Panc1 (cell line): Measurements from ENCODE around the gene TFF3. TPM values are rescaled to one million over a fixed set of nuclear protein-coding genes. Genes with fewer than 3 reads are reported as not detected.

Source experiments
- ATAC-seq: fragments of 200-7000 bp; cut with Tn5 transposase; 2 replicates; pipeline ENCODE4 v1.9.1; 2020; ENCODE audit warnings: mild to moderate bottlenecking, moderate library complexity
- BruUV-seq: library from RNA; stranded (reverse); fragments of 400-500 nt; replicated peaks from 2 replicates; lab custom pipeline; 2021; lab: Mats Ljungman, UMichigan
- CTCF ChIA-PET: fragments of 300-600 bp; sonication (Branson Sonifier 250); formaldehyde crosslinking; loops from one replicate; lab custom pipeline; 2022; ENCODE audit warnings: antibody characterized with exemption; lab: Charles Lee
- POLR2A ChIA-PET: fragments of 300-600 bp; sonication (Branson Sonifier 250); formaldehyde crosslinking; loops from one replicate; lab custom pipeline; 2022; ENCODE audit warnings: antibody characterized with exemption; lab: Charles Lee
- DNase-seq: peaks from one replicate; pipeline ENCODE4 v3.0.0-alpha.2; 2010; ENCODE audit warnings: low read depth, low spot score
- H3K27ac ChIP-seq: 2 replicates; pipeline ENCODE4 v1.5.1; 2011; ENCODE audit warnings: mild to moderate bottlenecking, low read length, inconsistent platforms
- H3K27me3 ChIP-seq: fragments of 200-500 bp; sonication (Bioruptor generic); 2 replicates; pipeline ENCODE4 v1.6.0; 2014; ENCODE audit warnings: low read length, inconsistent platforms; ENCODE audit not compliant: control insufficient read depth, insufficient read depth
- H3K36me3 ChIP-seq: fragments of 200-500 bp; sonication (Bioruptor generic); 2 replicates; pipeline ENCODE4 v1.5.1; 2014; ENCODE audit warnings: inconsistent platforms, mild to moderate bottlenecking, low read length, moderate library complexity; ENCODE audit not compliant: control insufficient read depth, insufficient read depth
- H3K4me1 ChIP-seq: 2 replicates; pipeline ENCODE4 v1.5.1; 2011; ENCODE audit warnings: inconsistent platforms, mild to moderate bottlenecking, low read length, moderate library complexity; ENCODE audit not compliant: control insufficient read depth, insufficient read depth
- H3K4me3 ChIP-seq, 2 experiments: 2 replicates each; pipeline ENCODE4 v1.5.1; 2011 to 2012; ENCODE audit warnings: low read depth in 2 of 2, low read length in 2 of 2, mild to moderate bottlenecking in 2 of 2, inconsistent platforms in 1 of 2, moderate library complexity in 1 of 2
- H3K9me3 ChIP-seq: fragments of 200-500 bp; sonication (Bioruptor generic); 2 replicates; pipeline ENCODE4 v1.5.1; 2014; ENCODE audit warnings: low read depth, mild to moderate bottlenecking, inconsistent platforms, low read length, moderate library complexity; ENCODE audit not compliant: control insufficient read depth, insufficient read depth
- POLR2AphosphoS5 ChIP-seq: IDR thresholded peaks from 2 replicates; pipeline ENCODE4 v1.6.1; 2012; ENCODE audit warnings: mild to moderate bottlenecking, low read depth, low read length, moderate library complexity
- SIN3A ChIP-seq: IDR thresholded peaks from 2 replicates; pipeline ENCODE4 v1.6.1; 2012; ENCODE audit warnings: low read depth, mild to moderate bottlenecking, low read length, moderate library complexity, borderline replicate concordance; ENCODE audit not compliant: insufficient read depth
- TCF7L2 ChIP-seq: IDR thresholded peaks from 2 replicates; pipeline ENCODE4 v1.6.1; 2011; ENCODE audit warnings: mild to moderate bottlenecking, low read depth, low read length, inconsistent platforms
- in situ Hi-C: cut with HindIII; loops from 2 replicates; pipeline ENCODE4 v1.10.0; 2016; ENCODE audit warnings: low sequenced_read_pairs, low pct_unique_long_range_greater_than_20kb
- intact Hi-C: fragments of 100-400 bp; cut with micrococcal nuclease; formaldehyde crosslinking; loops from one replicate; pipeline ENCODE4 v1.10.0; 2022; ENCODE audit not compliant: unreplicated experiment
- total RNA-seq: library from RNA; stranded (reverse); gene quantifications from one replicate; pipeline ENCODE4 v1.2.1, GENCODE V29; 2021; ENCODE audit not compliant: unreplicated experiment
- TF ChIP-seq, protein P1 (sequence below): fragments of 450-650 bp; IDR thresholded peaks from 2 replicates; pipeline ENCODE4 v1.5.1; 2017; ENCODE audit warnings: mild to moderate bottlenecking
- TF ChIP-seq, protein P2 (sequence below), 2 experiments: IDR thresholded peaks; 2 replicates each; pipeline ENCODE4 v1.6.1; 2011 to 2012; ENCODE audit warnings: low read depth in 2 of 2, control low read depth in 1 of 2, low read length in 1 of 2, mild to moderate bottlenecking in 1 of 2, moderate library complexity in 1 of 2; ENCODE audit not compliant: insufficient read depth in 1 of 2

The TFF3 gene
- total RNA-seq, 1 experiment from 2014 or later: 8.9 TPM

DNA sequence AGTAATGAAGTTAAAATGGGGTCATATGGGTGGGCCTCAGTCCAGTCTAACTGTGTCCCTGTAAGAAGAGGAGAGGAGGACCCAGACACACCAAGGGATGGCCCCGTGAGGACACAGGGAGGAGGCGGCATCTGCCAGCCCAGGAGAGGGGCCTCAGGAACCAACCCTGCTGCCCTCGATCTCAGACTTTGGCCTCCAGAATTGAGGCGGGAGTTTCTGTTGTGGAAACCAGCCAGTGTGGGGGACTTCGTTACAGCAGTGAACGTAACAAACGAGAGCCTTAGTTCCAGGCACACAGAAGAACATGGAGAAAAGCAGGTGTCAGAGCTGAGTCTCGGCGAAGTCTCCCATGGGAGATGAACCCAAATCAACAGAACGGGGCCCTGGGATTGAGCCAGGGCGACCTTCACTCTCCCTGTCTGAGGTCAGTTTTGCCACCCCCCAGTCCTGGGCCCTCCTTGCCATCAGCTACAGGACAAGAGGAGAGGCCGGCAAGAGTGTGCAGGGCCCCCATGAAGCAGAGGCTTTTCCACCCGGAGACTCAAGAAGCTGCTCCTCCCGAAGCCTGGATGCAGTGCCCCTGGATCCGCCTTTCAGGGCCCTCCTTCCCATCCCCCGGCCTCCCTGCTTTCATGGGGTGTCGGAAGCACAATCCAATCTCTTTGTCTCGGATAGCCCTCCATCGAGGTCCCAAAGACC, 36.6 kb downstream of the TFF3 start:
- ChIA-PET CTCF (no interaction called here), POLR2A (interaction anchor here (0.5 kb wide), 1 partner anchor 114 kb away, joined by 4 read pairs; no protein-coding TSS in a partner anchor)
- Histone ChIP-seq H3K4me3 (no peak overlapping the region), H3K4me1 (peaks cover 7% of the 10 kb centered on the region), H3K36me3 (no peaks in the 10 kb centered on the region), H3K9me3 (no peaks in the 10 kb centered on the region), H3K27ac (no peak overlapping the region), H3K27me3 (no peaks in the 10 kb centered on the region)
- in situ Hi-C loops (no loop called here), intact Hi-C loops (no loop called here)
- no TSS peak for BruUV-seq
- DNase-seq (no peak), ATAC-seq (no peak)
- TF ChIP-seq TCF7L2 (no peak), POLR2AphosphoS5 (no peak)
- TF ChIP-seq, protein P1, sequence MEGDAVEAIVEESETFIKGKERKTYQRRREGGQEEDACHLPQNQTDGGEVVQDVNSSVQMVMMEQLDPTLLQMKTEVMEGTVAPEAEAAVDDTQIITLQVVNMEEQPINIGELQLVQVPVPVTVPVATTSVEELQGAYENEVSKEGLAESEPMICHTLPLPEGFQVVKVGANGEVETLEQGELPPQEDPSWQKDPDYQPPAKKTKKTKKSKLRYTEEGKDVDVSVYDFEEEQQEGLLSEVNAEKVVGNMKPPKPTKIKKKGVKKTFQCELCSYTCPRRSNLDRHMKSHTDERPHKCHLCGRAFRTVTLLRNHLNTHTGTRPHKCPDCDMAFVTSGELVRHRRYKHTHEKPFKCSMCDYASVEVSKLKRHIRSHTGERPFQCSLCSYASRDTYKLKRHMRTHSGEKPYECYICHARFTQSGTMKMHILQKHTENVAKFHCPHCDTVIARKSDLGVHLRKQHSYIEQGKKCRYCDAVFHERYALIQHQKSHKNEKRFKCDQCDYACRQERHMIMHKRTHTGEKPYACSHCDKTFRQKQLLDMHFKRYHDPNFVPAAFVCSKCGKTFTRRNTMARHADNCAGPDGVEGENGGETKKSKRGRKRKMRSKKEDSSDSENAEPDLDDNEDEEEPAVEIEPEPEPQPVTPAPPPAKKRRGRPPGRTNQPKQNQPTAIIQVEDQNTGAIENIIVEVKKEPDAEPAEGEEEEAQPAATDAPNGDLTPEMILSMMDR: no peak
- TF ChIP-seq, protein P2, sequence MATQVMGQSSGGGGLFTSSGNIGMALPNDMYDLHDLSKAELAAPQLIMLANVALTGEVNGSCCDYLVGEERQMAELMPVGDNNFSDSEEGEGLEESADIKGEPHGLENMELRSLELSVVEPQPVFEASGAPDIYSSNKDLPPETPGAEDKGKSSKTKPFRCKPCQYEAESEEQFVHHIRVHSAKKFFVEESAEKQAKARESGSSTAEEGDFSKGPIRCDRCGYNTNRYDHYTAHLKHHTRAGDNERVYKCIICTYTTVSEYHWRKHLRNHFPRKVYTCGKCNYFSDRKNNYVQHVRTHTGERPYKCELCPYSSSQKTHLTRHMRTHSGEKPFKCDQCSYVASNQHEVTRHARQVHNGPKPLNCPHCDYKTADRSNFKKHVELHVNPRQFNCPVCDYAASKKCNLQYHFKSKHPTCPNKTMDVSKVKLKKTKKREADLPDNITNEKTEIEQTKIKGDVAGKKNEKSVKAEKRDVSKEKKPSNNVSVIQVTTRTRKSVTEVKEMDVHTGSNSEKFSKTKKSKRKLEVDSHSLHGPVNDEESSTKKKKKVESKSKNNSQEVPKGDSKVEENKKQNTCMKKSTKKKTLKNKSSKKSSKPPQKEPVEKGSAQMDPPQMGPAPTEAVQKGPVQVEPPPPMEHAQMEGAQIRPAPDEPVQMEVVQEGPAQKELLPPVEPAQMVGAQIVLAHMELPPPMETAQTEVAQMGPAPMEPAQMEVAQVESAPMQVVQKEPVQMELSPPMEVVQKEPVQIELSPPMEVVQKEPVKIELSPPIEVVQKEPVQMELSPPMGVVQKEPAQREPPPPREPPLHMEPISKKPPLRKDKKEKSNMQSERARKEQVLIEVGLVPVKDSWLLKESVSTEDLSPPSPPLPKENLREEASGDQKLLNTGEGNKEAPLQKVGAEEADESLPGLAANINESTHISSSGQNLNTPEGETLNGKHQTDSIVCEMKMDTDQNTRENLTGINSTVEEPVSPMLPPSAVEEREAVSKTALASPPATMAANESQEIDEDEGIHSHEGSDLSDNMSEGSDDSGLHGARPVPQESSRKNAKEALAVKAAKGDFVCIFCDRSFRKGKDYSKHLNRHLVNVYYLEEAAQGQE (IDR thresholded peaks at IDR 0.05; ENCODE audit: insufficient read depth in 1 of 2, low read depth in 2 of 2, low read length in 1 of 2): no peak

DNA sequence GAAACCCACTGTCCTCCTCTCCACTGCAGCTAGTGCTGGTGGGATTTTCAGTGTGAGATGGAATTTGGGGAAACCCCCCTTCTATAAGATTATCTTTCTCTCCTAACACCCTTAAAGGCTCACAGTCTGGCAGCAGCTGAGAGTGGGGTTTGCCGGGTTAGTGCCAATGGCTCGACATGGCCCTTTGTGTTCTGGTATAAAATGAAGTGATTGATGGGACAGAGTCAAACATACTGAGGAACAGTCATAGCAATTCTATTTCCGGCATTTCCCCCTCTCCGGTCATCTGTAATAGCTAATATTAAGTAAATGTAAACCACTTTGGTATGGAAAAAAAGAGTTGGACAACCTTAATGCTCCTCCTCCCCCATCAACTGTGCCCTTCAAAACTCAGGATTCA, 37.6 kb downstream of the TFF3 start:
- Histone ChIP-seq H3K4me3 (no peak overlapping the region), H3K9me3 (no peaks in the 10 kb centered on the region), H3K27me3 (no peaks in the 10 kb centered on the region), H3K4me1 (peaks cover 7% of the 10 kb centered on the region), H3K36me3 (no peaks in the 10 kb centered on the region), H3K27ac (no peak overlapping the region)
- TF ChIP-seq SIN3A (no peak), TCF7L2 (no peak), POLR2AphosphoS5 (no peak)
- TF ChIP-seq, protein P1: no peak
- TF ChIP-seq, protein P2 (IDR thresholded peaks at IDR 0.05; ENCODE audit: insufficient read depth in 1 of 2, low read depth in 2 of 2, low read length in 1 of 2): no peak
- in situ Hi-C loops (no loop called here), intact Hi-C loops (no loop called here)
- no TSS peak for BruUV-seq
- no peak for DNase-seq
- ChIA-PET CTCF (no interaction called here), POLR2A (no interaction called here)
- no peak for ATAC-seq
